ENCODE data around the gene BAG5.
"Not testable (repeated sequence)": the region's sequence is repeated elsewhere in the genome, so short reads cannot be mapped to it uniquely, and the experiment has no call there.

Gene BAG5

DNA sequence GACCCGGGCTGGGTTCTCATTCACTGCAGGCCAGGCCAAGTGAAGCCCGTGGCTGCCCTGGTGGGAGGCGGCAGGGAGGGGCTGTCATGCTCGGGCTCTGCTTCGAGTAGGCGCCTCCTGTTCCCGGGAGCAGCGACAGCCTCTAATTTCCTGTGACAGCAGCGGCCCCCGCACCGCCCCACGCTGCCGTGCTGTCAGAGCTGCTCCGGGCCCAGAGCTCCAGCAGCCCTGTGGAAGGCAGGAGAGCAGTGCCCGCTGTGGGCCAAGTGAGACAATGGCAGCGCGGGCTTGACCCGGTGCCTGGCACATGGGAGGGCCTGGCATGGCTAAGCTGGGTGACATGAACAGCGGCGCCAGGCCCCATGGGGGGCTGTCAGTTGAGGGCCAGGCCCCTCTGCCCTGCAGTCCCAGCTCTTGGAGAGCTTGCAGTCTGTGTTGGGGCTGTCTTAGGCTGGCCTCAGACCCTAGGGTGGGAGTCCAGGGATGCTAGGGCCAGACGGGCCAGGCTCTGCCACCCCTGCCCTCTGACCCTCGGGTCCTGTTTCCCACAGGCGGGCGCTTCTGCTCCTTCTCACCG lies 28.4 kb downstream of the BAG5 start:
- DNase-seq: no peak

DNA sequence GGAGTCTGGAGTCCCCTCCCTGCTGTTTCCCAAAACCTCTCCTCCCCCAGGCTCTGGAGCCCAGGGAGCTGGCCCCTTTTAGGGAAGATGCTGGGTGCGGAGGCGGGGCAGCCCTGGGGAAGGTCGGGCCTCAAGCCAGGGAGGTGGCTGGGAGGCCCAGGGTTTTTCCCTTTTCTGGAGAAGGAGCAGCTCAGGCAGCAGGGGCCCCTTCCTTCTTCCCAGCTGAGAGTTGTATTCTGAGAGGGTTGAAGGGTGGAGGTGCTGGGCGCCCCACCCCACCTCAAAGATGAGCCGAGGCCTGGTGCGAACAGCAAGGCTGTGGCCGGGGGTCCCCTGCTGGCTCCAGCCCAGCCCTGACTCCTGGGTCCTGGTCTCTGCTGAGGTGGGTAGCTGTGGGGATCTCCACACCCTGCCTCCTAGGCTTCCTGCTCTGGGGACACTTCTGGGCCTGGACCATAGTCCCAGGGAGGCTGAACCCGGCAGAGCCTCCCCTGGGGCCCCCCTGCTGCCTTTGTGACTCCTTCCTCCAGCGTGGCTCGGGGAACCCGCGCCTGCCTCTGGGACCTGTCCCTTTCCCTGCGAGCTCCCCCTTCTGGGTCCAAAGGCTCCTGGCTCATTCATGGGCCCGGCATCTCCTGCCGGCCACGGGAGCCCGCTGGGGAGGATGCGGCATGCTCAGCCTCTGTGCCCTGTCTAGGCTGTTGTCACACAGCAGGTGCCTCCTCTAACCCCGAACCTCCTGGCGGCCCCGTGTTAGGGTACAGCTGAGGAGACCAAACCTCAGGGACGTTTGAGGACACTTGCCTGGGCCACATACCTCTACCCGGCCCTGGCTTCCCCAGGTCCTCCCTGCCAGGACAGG lies 29.1 kb downstream of the BAG5 start:
- DNase-seq: no peak

DNA sequence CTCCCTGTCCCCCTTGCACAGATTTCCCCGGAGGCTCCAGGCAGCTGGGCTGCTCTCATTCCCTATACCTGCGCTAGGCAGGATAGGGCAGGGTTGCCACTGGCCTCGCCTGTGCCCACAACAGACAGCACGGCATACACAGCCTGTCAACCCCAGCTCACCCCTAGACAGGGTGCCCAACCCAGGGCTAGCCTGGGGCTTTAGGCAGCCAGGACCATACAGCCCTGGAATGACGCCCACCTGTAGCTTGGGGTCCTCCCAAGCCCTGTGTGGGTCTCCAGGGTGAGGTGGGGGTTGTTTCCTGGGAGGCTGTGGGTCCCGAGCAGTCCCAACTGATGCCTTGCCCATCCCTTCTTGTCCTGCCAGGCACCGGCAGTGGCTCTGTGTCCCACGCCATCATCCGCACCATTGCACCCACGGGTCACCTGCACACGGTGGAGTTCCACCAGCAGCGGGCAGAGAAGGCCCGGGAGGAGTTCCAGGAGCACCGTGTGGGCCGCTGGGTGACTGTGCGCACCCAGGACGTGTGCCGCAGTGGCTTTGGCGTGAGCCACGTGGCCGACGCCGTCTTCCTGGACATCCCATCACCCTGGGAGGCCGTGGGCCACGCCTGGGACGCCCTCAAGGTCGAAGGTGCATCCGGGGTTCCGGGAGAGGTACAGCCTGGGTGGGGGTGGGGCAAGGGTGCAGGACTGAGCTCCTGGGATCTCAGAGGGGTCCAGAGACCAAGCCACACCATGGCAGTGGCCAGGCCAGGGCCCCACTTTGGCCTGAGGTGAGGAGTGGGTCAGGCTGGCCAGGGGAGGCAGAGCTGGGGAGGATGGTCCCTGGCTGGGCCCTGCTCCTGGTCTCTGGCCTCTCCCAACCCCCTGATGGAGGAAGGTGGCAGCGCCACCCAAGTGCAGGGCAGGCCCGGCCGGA lies 30.0 kb downstream of the BAG5 start:
- no peak for DNase-seq

DNA sequence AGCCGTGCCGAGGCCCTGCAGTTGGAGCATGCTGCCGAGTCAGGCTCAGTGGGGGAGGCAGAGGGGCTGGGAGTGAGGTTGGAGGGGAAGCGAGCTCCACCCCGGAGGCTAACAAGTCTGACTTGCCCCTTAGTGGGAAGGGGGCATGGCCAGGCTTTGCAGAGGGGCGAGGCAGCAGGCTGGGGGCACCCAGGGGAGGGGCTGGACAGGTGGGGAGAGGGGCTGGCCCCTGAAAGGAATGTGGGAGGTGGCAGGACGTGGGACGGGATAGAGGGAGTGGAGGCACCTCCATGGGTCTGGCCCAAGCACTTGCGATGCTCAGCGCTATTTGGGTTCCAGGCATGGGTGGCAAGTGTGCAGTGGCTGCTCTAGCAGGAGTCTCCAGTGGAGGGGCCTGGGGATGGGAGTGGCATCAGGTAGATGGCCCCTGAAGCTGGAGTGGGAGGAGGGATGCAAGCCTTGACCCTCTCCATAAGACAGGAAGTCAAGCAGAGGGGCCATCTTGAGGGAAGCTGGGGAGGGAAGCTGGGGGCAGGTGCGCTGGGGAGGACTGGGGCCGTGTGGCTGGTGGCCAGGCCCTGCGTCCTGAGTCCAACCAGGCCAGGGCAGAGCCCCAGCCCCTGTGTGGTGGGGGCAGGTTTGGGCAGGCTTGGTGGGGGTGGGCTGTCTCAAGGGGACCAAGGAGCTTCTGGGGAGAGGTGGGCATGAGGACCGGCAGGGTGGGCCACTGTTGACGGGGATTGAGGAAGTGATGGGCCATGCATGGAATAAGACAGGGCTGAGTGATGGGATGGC lies 30.8 kb downstream of the BAG5 start:
- no peak for DNase-seq

DNA sequence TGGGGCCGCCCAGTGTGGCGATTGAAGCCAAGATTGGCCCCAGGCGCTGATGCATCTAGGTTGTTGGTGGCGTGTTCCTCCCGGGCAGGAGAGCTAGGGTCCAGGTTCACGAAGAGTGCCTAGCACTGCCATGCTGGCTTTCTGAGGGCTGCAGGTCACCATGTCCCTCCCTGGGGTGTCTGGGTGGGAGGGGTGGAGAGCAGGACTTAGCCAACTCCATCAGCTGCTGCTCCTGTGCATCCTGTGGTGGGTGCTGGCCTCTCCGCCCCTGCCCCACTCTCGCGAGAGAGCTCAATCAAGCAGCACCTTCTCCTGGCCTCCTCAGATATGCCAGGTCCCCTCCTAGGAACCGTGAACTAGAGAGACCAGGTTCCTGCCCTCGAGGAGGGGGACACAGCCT lies 31.6 kb downstream of the BAG5 start:
- no peak for DNase-seq

DNA sequence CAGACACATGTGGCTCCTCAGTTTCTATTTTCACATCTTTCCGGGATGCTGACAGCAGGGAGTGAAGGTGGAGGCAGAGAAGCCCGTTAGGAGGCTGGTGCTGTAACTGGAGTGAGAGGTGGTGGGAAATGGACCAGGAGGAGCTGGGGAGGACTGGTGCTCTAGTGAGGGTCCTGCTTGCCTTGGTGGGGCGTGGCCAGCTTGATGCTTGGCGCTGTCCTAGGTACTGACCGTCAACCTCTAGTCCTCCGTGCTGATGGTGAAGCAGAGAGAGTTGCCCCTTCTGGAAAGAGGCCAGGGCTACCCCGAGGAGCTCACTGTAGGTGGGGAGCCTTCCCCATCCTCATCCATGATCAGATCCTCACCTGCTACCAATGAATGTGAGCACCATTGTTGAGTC lies 32.1 kb downstream of the BAG5 start:
- no peak for DNase-seq

DNA sequence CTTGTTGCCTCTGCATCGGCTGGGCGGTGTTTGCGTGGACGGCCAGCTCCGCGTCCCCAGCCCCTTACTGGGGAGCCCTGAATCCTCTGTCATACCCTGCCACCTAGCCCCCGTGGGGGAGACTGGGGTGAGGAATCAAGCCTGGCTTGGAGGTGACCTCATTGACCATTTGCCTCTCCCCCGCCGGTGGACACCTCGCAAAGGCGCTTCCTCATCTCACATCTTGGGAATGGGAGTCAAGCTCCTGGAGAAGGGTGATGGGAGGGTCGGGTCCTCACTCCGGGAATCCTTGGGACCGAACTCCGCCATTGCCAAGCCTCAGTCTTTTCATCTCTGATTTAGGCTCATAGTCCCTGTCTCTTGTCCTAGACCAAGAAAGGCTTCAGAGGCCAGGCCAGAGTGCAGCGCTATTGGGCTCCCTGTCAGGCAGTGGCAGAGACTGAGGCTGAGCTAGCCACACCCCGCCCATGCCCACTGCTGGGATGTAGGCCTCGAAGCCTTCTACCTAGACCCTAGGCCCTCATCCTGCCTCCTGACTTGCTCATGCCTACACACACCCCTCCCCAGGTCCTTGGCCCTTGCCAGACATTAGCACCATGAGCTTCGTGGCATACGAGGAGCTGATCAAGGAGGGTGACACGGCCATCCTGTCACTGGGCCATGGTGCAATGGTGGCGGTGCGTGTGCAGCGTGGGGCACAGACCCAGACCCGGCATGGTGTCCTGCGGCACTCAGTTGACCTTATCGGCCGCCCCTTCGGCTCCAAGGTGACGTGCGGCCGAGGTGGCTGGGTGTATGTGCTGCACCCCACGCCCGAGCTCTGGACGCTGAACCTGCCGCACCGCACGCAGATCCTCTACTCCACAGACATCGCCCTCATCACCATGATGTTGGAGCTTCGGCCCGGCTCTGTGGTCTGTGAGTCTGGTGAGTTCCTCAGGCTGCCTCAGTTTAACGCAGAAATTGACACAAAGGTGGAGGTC lies 32.8 kb downstream of the BAG5 start:
- DNase-seq: no peak

DNA sequence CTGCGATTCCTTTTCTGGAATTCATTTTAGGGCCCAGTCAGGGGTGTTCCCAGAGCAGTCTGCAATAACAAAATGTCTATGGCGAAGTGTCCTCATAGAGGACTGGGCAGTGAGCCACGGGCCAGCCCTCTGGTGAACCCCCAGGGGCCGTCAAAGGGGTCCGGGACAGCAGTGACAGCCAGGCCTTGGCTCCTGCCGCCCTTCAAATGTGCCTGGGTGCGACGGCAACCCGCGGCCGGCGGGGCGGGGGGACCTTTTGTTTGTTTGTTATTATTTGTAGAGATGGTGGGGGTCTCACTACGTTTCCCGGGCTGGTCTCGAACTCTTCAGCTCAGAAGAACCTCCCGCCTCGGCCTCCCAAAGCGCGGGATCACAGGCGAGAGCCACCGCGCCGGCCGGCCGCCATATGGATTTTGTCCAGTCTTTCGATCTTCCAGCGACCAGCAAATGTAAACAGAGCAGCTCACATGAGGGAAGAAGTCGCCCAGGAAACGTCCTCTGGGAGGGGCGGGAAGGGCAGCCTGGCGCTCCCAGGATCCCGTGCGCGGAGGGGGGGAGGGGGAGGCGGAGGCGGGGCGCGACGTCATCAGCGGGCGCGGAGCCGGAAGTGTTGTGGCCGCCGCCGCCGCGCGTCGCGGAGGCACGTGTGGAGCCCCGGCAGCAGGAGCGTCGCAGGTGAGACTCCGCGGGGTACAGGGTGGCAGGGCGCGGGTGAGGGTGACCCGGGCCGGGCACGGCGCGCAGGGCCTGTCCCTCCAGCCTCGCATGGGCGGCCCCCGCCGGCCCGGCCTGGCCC lies 33.7 kb downstream of the BAG5 start, which contains the start of gene TRMT61A:
TRMT61A (plus strand) TSS at position 610 of the 796 bp plus-strand sequence. CDS start 783 bp downstream, outside the sequence.
- peak; percentile 81 for DNase-seq

DNA sequence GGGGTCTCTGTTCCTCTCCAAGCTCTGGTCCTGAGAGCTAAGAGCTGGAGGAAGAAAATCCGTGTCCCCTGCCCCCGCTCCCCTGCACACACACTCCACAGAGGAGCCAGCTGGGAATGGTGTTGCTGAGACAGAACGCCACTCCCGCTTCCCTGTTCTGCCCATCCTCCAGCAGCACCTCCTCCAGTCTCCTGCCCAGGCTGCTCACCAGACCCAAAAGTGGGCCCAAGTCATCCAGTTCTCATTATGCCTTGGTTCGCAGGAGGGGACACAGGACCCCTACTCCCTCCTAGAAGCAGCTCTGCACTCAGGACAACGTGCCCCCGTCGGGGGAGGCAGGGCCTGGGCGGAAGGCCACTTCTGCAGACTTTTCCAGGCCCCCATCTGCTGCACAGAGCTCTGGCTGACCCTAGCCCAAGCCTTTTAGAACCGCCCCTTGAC lies 34.3 kb downstream of the BAG5 start:
- no peak for DNase-seq

DNA sequence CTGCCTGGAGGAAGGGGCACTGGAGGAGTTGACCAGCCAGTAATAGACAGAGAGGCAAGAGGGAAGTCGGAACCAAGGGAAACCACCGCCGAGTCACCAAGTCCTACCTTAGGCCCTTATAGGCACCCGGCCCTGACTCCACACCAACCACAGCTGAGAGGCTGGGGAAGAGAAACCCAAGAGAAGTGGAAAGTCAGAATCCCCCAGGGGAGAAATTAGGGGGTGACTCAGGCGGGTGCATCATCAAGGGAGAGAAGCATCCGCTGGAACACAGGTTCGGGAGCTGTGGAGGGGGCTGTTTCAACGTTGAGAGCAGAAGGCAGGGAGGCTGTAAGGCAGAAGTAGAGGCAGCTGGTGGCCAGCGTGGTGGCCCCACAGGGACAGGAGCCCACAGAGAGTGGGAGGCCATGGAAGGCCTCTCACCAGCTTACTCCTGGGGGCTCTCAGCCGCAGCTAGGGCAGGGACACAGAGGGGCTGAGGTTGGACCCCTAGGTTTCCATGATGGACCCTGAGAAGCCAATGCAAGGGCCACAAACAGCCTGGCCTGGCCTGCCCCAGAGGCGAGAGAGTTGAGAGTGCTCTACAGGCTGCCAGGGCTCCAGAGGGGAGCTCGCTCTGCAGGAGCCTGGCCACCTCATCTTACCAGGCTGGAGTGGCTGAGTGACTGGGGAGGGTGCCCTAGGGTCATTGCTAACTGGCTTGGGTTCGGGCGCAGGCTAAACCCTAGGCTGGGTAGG lies 34.9 kb downstream of the BAG5 start:
- DNase-seq: peak; percentile 25

DNA sequence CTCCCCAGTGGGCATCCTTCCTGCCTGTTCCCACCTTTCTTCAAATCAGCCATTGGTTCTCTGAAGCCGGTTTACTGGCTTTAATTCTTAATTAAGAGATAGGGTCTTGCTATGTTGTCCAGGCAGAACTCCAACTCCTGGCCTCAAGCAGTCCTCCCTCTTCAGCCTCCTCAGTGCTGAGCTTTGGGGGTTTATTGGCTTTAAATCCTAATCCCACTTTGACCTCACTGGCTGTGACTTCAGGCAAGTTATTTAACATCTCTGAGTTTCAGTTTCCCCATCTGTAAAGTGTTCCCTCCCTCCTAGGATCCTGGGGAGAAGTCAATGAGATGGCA lies 35.6 kb downstream of the BAG5 start:
- DNase-seq: no peak

DNA sequence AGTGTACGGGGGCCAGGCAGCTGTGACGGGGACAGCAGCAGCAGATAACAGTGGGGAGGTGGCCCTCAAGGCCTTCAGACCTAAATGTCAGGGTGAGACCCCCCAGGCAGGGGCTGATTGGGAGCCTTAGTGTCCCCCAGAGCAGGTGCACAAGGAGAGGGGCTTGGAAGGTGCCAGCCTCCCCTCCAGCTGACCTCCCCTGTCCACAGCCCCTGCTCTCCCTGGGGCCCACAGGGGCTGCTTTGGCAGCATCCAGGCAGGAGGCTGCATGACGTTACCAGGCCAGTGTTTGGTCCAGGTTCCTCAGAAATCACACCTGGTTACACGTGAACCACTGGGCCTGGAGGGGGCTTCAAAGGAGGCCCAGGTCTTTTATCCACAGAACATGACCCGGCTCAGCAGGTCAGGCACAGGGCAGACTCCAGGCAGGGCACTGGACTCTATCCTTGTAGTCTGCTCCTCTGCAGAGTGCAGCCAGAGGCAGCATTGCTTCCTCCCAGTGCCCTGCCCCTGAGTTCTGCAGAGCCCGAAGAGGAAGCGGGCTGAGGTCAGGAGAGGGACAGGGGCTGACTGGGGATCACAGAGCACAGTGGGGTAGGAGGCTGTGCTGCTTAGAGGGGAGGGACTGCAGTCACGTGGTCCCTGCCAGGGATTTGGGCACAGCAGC lies 36.1 kb downstream of the BAG5 start:
- no peak for DNase-seq

DNA sequence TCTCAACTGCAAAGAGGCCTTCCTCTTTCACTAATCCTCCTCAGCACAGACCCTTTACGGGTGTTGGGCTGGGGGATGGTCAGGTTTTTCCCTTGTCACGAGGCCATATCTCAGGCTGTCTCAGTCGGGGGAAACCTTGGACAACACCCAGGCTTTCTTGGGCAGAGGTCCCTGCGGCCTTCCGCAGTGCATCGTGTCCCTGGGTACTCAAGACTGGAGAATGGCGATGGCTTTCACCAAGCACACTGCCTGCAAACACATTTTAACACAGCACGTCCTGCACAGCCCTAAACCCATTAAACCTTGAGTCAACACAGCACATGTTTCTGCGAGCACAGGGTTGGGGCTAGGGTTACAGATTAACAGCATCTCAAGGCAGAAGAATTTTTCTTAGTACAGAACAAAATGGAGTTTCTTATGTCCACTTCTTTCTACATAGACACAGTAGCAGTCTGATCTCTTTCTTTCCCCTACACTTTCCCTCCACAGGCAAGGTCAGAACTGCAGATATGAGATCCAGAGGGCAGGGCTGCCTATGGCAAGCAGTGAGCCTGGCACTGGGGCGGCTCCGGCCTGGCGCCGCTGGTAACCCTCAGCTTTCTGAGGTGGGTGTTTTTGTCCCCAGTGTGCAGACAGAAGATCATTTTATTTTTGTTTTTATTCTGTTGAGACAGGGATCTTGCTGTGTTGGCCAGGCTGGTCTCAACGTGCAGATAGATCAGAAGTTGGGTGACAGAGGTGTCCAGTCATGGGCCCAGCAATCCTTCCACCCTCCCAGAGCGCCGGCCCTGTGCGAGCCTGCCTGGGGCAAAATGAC lies 36.8 kb downstream of the BAG5 start:
- not testable (repeated sequence) for DNase-seq

DNA sequence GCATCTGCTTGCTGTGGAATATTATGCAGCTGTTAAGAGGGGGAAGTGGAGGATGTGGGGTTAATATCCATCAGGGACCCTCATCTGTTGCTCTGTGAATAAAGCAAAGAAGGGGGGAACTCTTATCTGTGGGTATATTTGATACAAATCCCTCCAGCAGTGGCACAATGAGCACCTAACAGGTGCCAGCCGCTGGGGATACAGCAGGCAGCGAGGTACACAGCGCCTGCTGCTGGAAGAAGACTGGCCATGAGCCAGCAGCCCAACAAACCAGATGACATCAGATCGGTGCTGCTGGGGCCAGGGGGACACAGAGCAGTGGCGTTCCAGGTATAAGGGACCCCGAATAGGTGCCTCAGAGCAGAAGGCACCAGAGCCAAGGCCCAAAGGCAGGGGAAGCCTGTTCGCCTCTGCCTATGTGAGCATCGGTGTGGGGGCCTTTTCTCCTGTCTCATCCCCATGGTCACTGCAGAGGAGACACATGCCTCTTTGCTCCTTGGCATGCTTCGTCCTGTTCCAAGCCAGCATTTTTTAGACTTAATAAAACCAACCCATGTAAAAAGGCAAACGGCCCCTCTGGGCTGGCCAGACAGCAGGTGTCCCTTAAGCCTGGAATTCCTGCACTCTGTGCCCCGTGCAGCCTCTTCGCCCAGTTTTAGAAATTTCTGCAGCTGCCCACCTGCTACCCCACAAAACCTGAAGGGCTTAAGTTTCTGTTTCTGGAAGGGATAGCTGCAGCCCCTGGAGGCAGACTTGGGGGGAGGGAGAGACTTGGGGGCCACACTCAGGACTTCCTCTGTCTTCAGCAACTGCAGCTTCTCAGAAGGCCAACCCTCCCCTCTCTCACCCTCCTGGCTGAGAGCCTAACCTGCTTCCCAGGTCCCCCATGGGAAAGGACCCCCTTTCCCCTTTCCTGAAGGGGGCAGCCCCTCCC lies 38.2 kb downstream of the BAG5 start:
- DNase-seq: no peak

DNA sequence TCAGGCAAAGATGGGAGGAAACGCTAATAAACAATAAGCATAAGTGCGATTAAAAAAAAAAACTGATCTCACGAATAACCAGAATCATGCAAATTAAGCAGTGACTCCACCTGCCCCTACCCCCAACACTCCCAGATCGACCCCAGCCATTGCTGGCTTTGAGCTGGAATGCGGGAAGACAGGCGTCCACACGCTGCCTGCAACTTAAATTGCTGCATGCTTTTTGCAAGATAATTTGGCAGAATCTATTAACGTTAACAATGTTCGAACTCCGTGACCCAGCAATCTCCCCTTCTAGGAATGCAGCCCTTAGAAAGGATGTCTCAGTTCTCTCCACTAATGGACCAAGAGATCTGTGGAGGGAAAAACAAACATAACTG lies 38.9 kb downstream of the BAG5 start:
- no peak for DNase-seq

DNA sequence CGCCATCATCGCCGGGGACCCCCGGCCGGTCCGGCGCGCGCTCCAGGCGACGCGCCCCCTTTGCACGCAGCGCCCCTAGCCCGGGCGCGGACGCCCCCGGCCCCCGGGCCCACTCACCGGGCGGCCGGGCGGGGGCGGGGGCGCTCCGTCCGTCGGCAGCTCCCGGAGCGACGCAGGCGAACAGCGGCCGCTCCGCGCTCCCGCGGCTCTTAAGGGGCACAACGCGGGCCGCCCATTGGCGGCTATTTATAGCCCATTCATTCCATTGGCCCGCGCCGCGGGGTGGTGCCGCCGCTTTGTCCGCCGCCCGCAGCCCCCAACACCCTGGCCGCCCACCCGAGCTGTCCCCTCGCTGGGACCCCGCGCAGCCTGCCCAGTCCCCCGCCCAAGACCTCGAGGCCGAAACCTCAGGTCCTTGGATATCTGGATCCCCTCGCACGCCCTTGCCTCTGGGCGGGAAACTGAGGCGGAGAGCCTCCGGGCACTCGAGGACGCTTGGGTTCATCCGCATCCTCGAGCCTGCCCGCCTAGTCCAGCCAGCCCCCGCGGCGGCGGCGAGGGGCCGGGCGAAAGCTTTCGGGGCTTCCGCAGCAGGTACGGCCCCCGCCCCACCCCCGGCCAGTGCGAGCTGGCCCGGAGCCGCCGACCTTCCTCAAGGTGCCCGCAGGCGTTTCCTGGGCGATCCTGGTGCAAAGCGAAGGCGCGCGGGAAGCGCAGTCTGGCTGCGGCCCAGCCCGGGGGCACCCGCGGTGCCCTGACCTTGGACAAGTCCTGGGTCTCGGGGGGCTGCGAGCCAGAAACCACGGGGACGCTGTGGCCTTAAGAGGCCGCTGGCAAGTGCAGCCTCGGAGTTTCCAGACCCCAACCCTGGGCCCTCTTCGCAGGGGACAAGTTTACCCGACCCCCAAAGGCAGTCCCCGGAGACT lies 39.5 kb downstream of the BAG5 start, which contains the start of gene CKB:
CKB (minus strand) TSS at position 182 of the 926 bp plus-strand sequence. CDS start 337 bp downstream, outside the sequence.
- peak; percentile 68 for DNase-seq
